Activated naive CD4-positive, alpha-beta T cell treated with anti-CD3 and anti-CD28 coated beads, Interleukin-2, amount 50 U/mL, for 16 hours (primary cell): ENCODE measurements around the gene CPA2.
A peak's percentile ranks its signal among the peaks of the same experiment; 100 is the strongest.

Experiments
- DNase-seq: peaks from one replicate; pipeline ENCODE4 v3.0.0-alpha.2; 2020

CPA2 gene

DNA sequence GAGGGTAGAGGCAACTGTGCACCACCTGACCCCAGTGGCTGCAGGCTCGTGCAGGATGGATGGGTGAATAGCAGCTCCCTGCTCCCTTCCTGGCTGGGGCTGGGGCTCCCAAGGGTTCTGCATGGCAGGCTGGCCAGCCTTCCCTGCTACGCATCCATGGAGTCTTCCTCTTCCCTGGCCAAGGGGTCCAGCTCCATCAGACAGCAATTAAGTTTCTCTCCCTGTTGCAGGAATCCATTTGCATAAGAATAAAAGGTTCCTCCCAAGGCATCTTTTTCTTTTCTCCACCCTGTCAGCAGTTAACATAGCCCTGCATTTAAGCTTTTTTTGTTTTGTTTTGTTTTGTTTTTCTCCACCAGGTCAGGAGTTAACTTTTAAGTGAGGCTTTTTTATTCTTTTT is 10.0 kb upstream of the CPA2 start:
- DNase-seq: no peak

DNA sequence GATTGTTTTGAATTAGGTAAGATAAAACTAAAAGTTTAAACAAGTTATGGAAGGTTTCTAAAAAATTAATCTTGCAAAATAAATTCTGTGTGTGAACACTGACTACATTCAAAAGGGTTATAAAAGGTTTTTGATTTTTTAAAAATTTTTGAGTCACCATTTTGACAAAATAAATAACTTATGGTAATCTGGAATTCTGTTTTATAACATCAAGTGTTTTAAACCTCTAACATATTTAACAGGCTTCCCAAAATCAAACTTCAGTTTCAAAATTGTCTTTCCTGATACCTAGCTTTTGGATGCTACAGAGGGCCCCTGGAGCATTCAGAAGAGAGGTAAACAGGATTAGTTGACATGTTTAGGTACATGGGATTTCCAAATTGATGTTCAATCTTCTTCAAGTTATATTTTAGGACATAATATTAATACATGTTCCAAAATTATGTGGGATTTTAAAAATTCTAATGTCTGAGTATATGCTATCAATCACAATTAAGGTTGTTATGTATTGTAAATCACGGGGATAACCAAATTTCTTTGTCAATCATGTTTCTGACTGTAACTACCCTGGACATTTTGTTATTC is 8.1 kb upstream of the CPA2 start:
- no peak for DNase-seq

DNA sequence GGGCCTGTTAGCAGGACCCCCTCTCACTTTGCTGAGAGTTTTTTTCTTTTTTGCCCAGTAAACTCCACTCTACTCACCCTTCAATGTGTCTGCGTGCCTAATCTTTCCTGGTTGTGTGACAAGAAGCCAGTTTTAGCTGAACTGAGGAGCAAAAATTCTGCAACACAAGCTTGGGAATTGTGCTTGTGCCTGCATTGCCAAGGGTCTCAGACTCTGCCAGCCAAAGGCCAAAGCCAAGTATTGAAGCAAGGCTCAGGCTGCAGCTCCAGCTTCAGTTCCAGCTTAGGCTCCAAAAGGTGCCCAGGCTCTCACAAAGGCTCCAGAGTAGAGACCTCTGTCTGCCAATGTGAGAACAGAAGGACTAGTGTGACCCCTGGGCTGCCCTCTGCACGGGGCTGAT is 4.2 kb upstream of the CPA2 start:
- no peak for DNase-seq

DNA sequence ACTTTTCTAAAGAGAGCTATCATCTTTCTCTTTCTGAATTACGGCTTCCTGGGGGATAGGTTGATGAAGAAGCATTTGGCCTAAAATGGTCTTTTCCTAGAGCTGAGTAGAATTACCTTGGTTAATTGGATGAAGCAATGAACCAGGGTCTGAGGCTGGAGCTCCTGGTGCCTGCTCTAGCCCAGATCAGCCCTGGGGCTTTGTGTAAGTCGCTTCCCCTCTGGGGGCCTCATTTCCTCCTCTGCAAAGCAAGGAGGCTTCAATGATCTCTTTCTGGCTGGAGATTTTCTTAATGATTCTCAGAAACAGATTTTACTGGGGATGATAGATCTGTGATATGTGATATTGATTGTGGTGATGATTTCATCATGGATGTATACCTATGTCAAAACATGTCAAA is 3.5 kb upstream of the CPA2 start:
- DNase-seq: no peak

DNA sequence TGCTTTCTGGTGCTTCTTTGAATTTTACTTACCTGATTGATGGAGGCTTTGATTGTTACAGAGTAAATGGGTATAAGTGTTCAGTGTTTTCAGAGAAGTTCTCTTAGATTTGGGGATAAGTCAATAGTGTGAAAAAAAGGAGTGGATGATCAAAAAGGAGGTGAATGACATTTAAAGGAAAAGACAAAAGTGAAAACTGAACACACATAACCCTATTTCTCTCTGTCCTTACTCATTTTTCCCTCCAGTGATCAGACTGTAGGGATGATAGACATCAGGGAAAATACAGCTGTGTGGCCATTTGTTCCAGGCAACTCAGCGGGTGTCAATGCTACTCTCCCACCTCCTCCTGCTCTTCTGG is 278 bp downstream of the CPA2 start:
- no peak for DNase-seq

DNA sequence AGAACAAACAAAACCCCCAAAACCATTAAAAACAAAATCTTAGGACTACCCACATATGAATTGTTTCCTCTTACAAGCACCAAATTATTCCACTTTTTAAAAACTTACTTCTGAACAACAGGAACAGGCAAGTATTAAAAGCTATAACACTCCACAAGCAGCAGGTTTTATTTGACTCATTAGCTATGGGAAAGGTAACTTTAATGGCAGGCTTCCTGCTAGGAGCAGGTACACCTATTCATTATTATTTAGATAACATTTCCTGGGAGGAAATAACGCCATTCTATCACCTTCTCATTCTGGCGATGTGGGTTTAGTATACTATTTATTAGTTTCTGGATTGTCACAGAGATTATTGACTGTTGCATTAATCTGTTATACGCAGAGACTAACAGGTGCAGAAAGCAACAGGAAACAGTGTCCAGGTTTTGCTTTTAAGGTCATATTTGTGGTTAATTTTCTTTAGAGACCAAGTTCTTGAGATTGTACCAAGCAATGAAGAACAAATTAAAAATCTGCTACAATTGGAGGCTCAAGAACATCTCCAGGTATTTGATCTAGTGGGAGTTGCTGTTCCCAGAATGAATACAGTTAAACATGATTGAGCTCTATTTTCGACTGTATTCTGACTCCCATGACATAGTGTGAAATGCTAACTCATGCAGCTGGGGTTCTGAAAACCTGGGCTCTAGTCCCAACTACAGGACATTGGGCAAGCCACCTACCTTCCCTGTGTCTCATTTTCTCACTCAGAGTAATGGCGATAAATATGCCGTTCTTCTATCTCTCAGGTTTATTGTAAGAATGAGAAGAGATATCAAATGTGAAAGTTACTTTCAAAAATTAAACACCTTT is 2.0 kb downstream of the CPA2 start:
- no peak for DNase-seq

DNA sequence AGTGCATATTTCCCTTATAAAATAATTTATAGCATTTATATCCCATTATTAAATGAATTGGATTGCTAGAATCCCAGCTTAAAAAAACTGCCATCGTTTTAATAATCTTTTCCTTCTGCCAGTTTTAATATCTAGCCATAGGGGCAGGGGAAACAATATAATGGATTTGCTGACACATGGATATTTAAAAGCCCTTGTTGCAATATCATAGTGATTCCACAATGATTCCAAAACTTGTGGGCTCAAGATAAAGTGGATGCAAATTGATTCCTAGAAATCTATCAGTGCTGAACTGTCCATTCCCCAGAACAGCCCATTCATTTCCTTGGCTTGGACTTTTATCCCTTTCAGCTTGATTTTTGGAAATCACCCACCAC is 2.6 kb downstream of the CPA2 start:
- DNase-seq: no peak

DNA sequence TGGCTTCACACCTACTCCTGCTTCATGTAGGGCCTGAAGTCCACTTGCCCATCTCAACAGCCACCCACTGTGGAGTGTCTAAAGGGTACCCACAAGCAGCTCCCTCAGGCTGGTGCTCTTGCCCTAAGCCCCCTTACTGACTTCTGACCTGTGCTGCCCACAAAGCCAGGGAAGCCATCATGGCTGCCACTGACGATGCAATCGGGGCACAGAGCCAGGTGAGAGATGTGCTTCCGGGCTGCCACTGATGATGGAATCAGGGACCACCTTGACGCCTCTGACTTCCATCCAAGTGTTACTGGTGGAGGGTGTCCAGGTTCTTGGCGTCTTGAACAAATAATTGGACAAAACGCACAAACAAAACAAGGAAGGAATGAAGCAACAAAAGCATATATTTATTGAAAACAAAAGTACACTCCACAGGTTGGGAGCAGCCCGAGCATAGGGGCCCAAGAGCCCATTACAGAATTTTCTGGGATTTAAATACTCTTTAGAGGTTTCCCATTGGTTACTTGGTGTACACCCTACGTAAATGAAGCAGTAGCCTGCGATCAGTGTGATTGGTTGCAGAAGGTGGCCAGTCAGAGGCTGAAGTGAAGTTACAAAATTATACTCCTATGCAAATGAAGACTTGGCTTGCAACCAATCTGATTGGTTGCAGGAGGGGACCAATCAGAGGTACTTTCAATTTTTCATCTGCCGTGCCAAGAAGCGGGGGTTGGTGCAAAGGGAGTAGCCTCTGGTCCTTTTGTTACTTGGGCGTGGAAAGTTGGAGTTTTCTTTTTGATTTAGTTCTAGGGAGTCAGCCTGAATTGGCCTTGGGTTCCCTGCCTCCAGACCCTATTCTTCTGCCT is 4.5 kb downstream of the CPA2 start:
- no peak for DNase-seq

DNA sequence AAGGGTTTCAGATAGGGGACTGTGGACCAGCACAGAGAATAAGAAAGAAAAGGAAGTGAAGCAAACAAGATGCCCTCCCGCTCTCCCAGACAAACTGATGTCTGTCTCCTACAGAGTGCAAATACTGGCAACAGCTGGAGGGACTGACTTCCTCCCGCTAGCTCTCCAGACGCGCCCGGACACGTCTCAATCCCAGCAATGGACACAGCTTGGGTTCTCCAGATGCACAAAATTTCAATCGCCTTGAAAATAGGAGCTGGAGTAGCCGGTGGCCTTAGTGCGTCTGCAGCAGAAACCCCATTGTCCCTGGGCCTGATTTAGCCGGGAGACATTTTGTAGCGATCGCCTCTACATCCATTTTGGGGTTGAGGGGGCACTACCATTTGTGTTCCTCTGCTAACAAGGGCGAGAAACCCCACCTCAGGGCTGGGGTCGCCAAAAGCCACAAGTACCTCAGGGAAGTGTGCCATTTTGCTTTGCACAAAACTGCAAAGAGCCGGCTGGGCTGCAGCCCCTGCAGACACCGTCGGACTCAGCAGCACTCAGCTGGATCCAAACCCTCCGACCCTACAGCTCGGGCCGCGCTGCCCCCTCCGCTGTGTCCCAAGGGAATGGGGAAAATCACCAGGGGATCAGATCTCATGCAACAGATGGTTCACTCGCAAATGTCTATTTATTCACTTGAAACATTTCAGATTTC is 5.9 kb downstream of the CPA2 start:
- DNase-seq: no peak

DNA sequence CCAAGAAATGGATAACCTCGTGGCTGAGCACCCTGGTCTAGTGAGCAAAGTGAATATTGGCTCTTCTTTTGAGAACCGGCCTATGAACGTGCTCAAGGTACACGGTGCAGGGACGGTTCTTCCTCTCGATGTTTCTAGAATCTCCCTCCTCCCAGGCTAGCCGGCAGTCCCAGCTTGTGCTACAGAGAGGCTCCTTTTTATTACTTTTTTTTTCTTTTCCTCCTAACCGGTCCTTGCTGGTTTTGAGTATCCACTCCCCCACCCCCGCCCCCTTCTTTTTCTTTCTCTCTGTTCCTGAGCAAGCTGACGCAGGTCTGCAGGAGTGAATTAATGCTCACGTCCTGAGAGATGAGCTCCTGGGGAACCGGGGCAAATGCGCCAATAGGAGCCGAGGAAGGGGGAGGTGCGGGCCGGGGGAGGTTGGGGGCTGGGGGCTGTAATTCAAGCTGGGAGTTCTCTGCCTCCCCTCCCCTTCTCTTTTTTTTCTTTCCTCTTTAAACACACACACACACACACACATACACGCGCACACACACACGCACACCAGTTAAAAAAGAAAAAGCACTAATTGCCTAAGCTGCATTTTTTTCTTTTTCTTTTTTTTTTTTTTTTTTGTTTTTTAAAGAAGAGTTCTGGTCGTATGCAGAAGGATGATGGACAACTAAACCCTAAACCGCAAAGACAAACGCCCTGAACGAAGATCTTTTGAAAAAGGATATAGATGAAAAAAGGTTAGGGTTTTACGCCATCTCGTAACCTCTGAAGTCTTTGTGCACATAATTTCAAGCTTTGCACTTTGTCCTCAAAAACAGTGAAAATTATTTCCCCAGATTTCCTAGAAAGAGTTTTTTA is 6.6 kb downstream of the CPA2 start:
- DNase-seq: no peak

DNA sequence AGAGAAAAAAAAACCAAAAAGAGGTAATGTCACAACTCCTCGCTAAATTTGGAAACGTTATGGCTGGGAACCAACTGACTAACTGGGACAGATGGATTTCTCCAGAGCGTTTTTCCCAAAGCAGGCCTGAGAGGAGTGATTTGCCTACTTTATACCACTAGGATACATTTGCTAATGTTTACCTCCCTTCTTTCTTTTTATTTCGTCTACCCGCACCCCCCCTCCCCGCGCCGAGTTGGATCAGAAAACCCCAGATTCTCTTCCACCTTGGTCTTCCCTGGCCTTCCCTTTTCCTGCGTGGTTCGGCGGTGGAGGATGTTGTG is 7.2 kb downstream of the CPA2 start:
- DNase-seq: no peak

DNA sequence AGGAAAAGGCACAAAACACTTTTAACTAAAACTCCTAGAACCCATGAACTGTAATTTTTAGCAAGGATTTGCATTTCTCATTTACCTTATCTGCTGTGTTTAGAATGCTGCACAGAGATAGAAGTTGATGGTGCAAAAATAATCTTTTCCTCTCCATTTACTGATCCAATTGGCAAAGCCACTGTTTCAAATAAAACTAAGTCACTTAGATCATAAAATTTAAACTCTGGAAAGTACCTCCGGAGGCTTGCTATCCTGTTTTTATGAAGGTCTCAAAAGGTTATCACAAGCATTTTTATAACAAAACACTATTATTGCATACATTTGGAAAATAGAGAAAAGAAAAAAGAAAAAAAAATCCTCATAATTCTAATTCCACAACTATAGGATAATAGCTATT is 7.6 kb downstream of the CPA2 start:
- no peak for DNase-seq

DNA sequence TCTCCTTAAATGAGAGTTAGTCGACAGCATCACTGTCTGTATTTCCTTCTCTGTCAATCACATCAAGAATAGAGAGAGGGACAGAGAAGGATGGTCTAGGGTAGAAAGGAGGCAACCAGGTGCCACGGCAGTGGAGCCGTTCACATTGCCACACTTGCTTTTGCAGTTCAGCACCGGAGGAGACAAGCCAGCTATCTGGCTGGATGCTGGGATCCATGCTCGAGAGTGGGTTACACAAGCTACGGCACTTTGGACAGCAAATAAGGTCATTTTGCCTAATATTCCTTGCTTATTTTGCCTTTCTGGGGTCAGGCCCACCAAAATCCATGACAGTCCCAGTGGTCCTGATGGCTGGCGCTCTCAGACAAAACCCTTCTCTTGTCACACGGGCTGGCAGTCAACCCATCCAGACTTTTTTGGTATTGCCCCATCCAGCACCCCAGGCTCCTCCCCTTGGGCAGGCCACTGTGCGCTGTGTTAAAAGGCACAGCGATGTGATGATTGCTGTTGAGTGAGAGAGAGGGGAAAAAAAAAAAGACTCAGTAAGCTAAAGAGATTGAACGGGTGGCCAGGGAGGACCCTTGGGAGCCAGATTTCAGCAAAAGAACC is 8.4 kb downstream of the CPA2 start:
- no peak for DNase-seq

DNA sequence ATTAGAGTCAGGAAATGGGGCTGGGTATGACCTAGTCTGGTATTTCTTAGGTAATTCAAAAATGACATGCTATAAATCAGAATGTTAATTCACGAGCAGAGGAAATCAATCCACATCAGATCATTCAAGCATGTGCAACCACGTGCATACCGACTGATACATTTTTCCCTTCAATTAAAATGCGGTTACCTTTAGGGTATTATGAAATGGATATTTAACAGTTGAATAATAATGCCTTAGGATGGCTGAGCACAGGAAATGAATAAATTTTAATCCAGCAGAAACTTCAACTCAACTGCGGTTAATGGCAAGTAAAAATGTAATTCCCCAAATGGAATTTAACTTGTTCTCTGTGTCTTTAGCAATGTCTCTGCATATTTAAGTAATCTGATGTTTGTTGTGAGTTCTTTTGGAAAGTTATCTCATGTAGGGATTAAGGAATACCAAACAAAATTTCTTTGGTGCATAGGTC is 9.2 kb downstream of the CPA2 start:
- no peak for DNase-seq

DNA sequence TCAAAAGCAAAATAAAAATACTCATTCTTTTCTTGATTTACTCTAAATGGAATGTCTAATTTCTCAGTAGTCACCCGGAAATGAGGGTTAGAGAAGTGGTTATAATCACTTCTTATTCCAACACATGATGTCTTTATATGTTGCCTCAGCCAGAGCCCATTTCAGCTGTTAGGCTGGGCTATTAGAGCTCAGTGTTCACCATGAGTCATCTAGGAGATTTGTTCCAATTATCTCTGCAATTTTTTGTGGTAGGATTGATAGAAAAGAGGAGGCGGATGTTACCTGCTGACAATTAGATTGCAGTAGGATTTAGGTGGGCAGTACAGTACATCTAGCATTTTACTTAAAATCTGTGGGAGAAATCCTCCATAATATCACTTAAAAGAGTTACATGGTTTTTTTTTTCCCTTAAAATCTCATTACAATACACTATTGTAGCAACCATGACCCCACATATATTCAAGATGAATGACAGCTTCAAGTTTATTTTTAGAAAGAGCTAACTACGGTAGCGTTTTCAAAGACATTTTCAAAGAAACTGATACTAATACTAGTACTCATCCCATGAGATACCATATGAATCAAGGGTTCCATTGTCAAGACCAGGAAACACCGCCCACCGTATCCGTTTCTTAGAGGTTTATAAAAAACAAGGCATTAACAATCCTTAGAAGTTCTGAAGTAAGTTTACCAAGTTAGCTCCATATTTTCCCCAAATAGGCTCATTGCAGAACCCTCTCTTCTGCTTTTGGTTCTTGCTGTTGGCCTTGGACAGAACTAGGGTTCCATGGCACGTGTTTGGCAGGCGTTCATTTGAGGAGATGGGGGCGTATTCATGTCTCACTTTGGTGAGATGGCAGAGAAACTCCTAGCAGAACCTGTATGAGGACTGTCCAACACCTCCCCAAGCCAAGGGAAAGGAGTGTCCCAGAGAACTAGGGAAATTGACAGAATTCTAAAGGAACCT is 10.4 kb downstream of the CPA2 start:
- DNase-seq: peak; percentile 54

DNA sequence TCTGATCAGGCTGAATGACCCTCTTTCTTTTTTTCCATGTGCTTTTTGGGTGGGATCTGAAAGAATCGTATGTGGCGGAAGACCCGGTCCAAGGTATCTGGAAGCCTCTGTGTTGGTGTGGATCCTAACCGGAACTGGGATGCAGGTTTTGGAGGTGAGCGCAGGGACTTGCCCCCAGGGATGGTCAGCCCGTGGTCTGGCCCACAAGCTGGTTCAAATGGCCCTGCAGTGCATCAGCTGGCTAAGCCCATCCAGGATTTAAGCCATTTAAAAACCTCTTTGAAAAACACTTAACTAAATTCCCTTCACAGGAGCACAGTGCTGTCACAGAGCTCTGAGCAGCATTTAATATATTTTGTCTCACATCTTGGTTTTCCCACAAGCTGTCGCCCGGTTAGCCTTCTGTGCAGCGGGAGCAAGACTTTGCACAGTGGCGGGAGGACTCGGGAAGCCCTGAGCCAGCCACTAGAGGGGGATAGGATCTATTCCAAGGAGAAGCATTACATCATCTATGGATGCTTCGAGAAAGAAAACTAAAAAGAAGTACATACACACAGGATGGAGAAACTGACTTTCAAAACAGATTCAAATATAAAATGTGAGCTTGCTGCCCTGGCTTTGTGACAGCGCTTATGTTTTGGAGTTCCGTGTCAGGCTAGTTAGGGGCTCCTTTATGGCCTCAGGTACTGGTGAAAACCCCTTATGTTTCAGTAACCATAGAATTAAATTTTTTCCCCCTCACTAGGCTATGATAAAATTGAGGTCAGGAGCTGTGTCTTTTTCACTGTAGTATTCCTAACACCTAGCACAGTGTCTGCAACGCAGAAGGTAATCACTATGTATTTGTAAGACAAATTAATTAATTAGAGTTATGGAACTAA is 11.3 kb downstream of the CPA2 start:
- no peak for DNase-seq

DNA sequence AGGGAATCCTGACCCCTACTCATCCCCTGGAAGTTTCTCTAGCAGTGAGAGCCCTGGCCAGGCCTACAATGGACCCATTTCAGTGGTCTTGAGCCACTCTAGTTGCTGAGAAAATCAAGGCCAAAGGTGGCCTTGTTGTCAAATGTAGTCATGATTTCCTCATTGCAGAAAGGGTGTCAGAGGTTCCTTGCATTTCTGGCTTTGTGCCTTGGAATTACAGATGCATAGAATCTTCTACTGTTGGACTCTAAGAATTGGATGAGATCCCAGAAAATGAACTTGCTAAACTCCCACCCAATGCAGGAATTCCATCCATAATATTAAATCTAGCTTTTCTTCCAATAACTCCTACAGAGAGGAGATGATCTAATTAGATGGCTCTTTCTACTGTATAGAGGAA is 12.2 kb downstream of the CPA2 start:
- DNase-seq: no peak

DNA sequence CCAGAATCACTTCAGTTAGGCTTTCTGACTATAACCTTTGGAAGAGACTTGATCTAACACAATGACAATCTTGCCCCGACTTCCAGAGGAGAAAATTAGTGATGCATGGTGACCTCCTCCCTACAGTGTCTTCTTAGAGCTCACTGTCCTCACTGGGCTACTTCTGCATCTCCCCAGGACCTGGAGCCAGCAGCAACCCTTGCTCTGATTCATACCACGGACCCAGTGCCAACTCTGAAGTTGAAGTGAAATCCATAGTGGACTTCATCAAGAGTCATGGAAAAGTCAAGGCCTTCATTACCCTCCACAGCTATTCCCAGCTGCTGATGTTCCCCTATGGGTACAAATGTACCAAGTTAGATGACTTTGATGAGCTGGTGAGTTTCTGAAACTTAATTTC is 12.6 kb downstream of the CPA2 start:
- DNase-seq: no peak

DNA sequence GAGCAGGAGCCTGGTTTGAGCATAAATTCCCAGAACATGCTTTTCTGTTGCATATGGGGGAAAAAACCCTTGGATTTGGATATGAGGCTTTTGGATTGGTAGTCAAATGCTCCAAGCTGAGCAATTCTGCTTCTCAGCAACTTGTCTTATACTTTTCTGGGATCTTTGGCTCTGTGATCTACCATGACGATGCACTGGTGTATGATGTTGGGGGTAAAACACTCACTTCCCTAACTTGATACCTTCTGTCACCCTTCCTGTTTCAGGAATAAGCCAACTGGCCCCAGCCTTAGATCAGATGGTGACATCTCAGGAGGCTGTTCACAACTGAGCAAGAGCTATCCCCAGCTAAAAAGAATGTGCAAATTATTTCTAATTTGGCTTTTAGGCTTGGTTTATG is 13.2 kb downstream of the CPA2 start:
- DNase-seq: no peak

DNA sequence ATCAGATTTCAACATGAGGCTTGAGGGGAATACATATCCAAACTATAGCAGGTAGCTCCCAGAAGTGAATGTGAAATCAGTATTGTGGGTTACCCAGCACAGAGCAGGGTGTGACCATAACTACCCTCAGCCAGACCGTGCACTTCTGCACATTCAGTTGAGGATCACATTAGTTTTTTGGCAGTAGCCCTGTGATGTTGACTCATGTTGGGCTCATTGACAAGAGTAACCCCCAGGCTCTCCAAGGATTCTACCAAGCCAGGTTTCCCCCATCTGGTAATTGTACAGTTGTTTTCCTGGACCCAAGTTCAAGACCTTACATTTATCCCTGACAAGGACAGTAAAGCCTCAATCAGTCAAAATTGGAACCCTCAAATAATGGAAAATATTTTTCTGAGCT is 14.6 kb downstream of the CPA2 start:
- no peak for DNase-seq
